ENCODE data around the gene CEPT1.

DNA sequence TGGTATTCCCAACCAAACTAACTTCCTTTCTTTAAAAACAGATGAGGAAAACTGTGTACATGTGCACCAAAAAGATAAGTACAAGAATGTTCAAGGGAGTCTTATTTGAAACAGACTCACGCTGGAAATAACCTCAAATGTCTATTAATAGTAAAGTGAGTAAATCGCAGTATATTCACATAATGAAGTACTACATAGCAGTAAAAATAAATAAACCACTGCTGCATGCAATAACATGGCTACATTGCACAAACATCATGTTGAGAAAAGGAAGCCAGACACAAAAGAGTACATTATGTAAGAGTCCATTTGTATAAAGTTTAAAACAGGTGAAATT lies 65.7 kb downstream of the CEPT1 start:
- TF ChIP-seq EZH2 (IDR thresholded peaks at IDR 0.05; ENCODE audit: insufficient read depth, poor library complexity, severe bottlenecking) (no peak), EZH2phosphoT487 (IDR thresholded peaks at IDR 0.05; ENCODE audit: insufficient read depth, low read depth) (no peak)

All from GM23248 (cell line).